ENCODE measurements around the gene HMCN2.

- TF ChIP-seq SUZ12 (IDR thresholded peaks at IDR 0.05; ENCODE audit: extremely low read depth, insufficient read depth, insufficient read length) (no peak), ZNF274 (IDR thresholded peaks at IDR 0.05; ENCODE audit: low read depth, low read length) (no peak), YY1 (IDR thresholded peaks at IDR 0.05; ENCODE audit: insufficient read depth, insufficient read length) (no peak)
Measured at GRCh38 chr9:130341128-130341527, 75.6 kb downstream of the HMCN2 start.
